KOPT-K1 (cell line): ENCODE data around the gene WDR33.
"Not testable (repeated sequence)": the region's sequence is repeated elsewhere in the genome, so short reads cannot be mapped to it uniquely, and the experiment has no call there.

Experiments used
- H3K27ac ChIP-seq: fragments of 200-600 bp; sonication (generic); 2 replicates; pipeline ENCODE4 v1.5.1; 2016; ENCODE audit warnings: antibody characterized with exemption, mild to moderate bottlenecking, low read depth, low read length; ENCODE audit not compliant: poor library complexity, severe bottlenecking
- H3K36me3 ChIP-seq: fragments of 200-600 bp; sonication (generic); 2 replicates; pipeline ENCODE4 v1.5.1; 2017; ENCODE audit warnings: antibody characterized with exemption, mild to moderate bottlenecking, low read length, moderate library complexity; ENCODE audit not compliant: insufficient read depth
- H3K9me3 ChIP-seq: fragments of 200-600 bp; sonication (generic); 2 replicates; pipeline ENCODE4 v1.5.1; 2017; ENCODE audit warnings: antibody characterized with exemption, low read length, mild to moderate bottlenecking; ENCODE audit not compliant: insufficient read depth, poor library complexity, severe bottlenecking

Gene WDR33

GRCh38 chr2:127820080-127820668 lies 9.2 kb upstream of the WDR33 start:
- H3K36me3 ChIP-seq, result no peaks in the 10 kb centered on the region
- peaks cover 35% of the 10 kb centered on the region for H3K9me3 ChIP-seq
- no peak overlapping the region for H3K27ac ChIP-seq

- Histone ChIP-seq H3K9me3 (peaks cover 35% of the 10 kb centered on the region), H3K36me3 (no peaks in the 10 kb centered on the region), H3K27ac (no peak overlapping the region)
Observed at GRCh38 chr2:127818794-127819425, 7.9 kb upstream of the WDR33 start.

GRCh38 chr2:127818241-127818640 lies 7.3 kb upstream of the WDR33 start:
- Histone ChIP-seq H3K9me3 (peaks cover 35% of the 10 kb centered on the region), H3K36me3 (no peaks in the 10 kb centered on the region), H3K27ac (no peak overlapping the region)

GRCh38 chr2:127814677-127815076 lies 3.7 kb upstream of the WDR33 start:
- H3K9me3 ChIP-seq, result peaks cover 12% of the 10 kb centered on the region
- H3K27ac ChIP-seq, result no peak overlapping the region
- no peaks in the 10 kb centered on the region for H3K36me3 ChIP-seq

GRCh38 chr2:127812441-127812840 lies 1.5 kb upstream of the WDR33 start:
- H3K36me3 ChIP-seq, H3K9me3 ChIP-seq, H3K27ac ChIP-seq: not testable (repeated sequence)

- Histone ChIP-seq H3K36me3 (peaks cover 13% of the 10 kb centered on the region; the same call in 1 of the 2 replicates), H3K27ac (peak overlapping the region; percentile 96), H3K9me3 (no peaks in the 10 kb centered on the region)
Observed at GRCh38 chr2:127811397-127812321, 688 bp upstream of the WDR33 start.

GRCh38 chr2:127810156-127810618 lies 784 bp downstream of the WDR33 start:
- Histone ChIP-seq H3K27ac (peak overlapping the region; percentile 96), H3K36me3 (peaks cover 14% of the 10 kb centered on the region; the same call in 1 of the 2 replicates), H3K9me3 (no peaks in the 10 kb centered on the region)

- Histone ChIP-seq H3K36me3 (peaks cover 26% of the 10 kb centered on the region), H3K9me3 (no peaks in the 10 kb centered on the region), H3K27ac (no peak overlapping the region)
Observed at GRCh38 chr2:127807678-127808353, 3.2 kb downstream of the WDR33 start.

- peaks cover 28% of the 10 kb centered on the region for H3K36me3 ChIP-seq
- not testable (repeated sequence) for H3K9me3 ChIP-seq, H3K27ac ChIP-seq
Observed at GRCh38 chr2:127806860-127807259, 4.1 kb downstream of the WDR33 start.

GRCh38 chr2:127805491-127805890 lies 5.5 kb downstream of the WDR33 start:
- Histone ChIP-seq H3K27ac (no peak overlapping the region), H3K36me3 (peaks cover 41% of the 10 kb centered on the region), H3K9me3 (no peaks in the 10 kb centered on the region)

GRCh38 chr2:127799926-127800325 lies 11.0 kb downstream of the WDR33 start:
- peaks cover 80% of the 10 kb centered on the region for H3K36me3 ChIP-seq
- peaks cover 9% of the 10 kb centered on the region for H3K9me3 ChIP-seq
- no peak overlapping the region for H3K27ac ChIP-seq

- H3K9me3 ChIP-seq, result peaks cover 9% of the 10 kb centered on the region
- no peak overlapping the region for H3K27ac ChIP-seq
- H3K36me3 ChIP-seq, result peaks cover 89% of the 10 kb centered on the region
Observed at GRCh38 chr2:127796389-127796788, 14.6 kb downstream of the WDR33 start.

GRCh38 chr2:127794901-127795300 lies 16.1 kb downstream of the WDR33 start:
- not testable (repeated sequence) for H3K9me3 ChIP-seq, H3K27ac ChIP-seq
- H3K36me3 ChIP-seq, result peaks cover 81% of the 10 kb centered on the region

GRCh38 chr2:127792805-127793204 lies 18.2 kb downstream of the WDR33 start:
- Histone ChIP-seq H3K9me3 (peaks cover 7% of the 10 kb centered on the region), H3K27ac (no peak overlapping the region), H3K36me3 (peaks cover 63% of the 10 kb centered on the region)
